WTC11 (cell line): Measurements from ENCODE around the gene PEAK3. TPM values are rescaled to one million over a fixed set of nuclear protein-coding genes. Genes with fewer than 3 reads are reported as not detected.
A peak's percentile ranks its signal among the peaks of the same experiment; 100 is the strongest.

Source experiments
- ATAC-seq: fragments of 200-7000 bp; cut with Tn5 transposase; 2 replicates; pipeline ENCODE4 v1.10.0; 2021; ENCODE audit warnings: mild to moderate bottlenecking, moderate library complexity
- CTCF ChIA-PET: fragments of 300-600 bp; sonication (Branson Sonifier 250); formaldehyde crosslinking; loops from one replicate; lab custom pipeline; 2021; ENCODE audit warnings: antibody characterized with exemption; lab: Charles Lee
- POLR2A ChIA-PET: fragments of 350-600 bp; sonication (Branson Sonifier 250); formaldehyde crosslinking; loops from one replicate; lab custom pipeline; 2021; ENCODE audit warnings: antibody characterized with exemption; lab: Charles Lee
- DNase-seq: peaks from one replicate; pipeline ENCODE4 v3.0.0; 2021; ENCODE audit warnings: low spot score
- H3K27ac Mint-ChIP-seq: 2 replicates; pipeline ENCODE4 v1.8.0; 2021; ENCODE audit warnings: mixed read lengths
- H3K27me3 Mint-ChIP-seq: 2 replicates; pipeline ENCODE4 v1.8.0; 2021; ENCODE audit warnings: low read depth, mild to moderate bottlenecking, moderate library complexity, mixed read lengths
- H3K36me3 Mint-ChIP-seq: 2 replicates; pipeline ENCODE4 v1.8.0; 2021; ENCODE audit warnings: mixed read lengths
- H3K4me1 Mint-ChIP-seq: 2 replicates; pipeline ENCODE4 v1.8.0; 2022; ENCODE audit warnings: mixed read lengths
- H3K4me3 Mint-ChIP-seq: 2 replicates; pipeline ENCODE4 v1.8.0; 2021; ENCODE audit warnings: mild to moderate bottlenecking, moderate library complexity, mixed read lengths
- H3K9me3 Mint-ChIP-seq: 2 replicates; pipeline ENCODE4 v1.8.0; 2021; ENCODE audit warnings: mixed read lengths
- HMGXB4 ChIP-seq: sonication (generic); formaldehyde crosslinking; IDR thresholded peaks from 2 replicates; pipeline ENCODE4 v1.8.1; 2023; ENCODE audit warnings: mild to moderate bottlenecking, moderate library complexity, missing genetic modification reagents
- JUN ChIP-seq: sonication (generic); formaldehyde crosslinking; IDR thresholded peaks from 2 replicates; pipeline ENCODE4 v1.8.0; 2023; ENCODE audit warnings: mild to moderate bottlenecking, missing genetic modification reagents
- KAT7 ChIP-seq: sonication (generic); formaldehyde crosslinking; IDR thresholded peaks from 2 replicates; pipeline ENCODE4 v1.8.1; 2023; ENCODE audit warnings: missing genetic modification reagents, mild to moderate bottlenecking, borderline replicate concordance
- MLX ChIP-seq: sonication (generic); formaldehyde crosslinking; IDR thresholded peaks from 2 replicates; pipeline ENCODE4 v1.8.1; 2023; ENCODE audit warnings: mild to moderate bottlenecking, missing genetic modification reagents, moderate library complexity
- NR1H2 ChIP-seq: sonication (generic); formaldehyde crosslinking; IDR thresholded peaks from 2 replicates; pipeline ENCODE4 v1.9.0; 2021; ENCODE audit warnings: mild to moderate bottlenecking, moderate library complexity, missing genetic modification reagents
- NR2C2 ChIP-seq: sonication (generic); formaldehyde crosslinking; IDR thresholded peaks from 2 replicates; pipeline ENCODE4 v1.8.0; 2022; ENCODE audit warnings: mild to moderate bottlenecking, missing genetic modification reagents
- OVOL2 ChIP-seq: fragments of 250-450 bp; sonication (Bioruptor Pico); IDR thresholded peaks from 2 replicates; pipeline ENCODE4 v1.9.0; 2021; ENCODE audit warnings: mild to moderate bottlenecking, borderline replicate concordance
- SMAD3 ChIP-seq: sonication (generic); formaldehyde crosslinking; IDR thresholded peaks from 2 replicates; pipeline ENCODE4 v1.8.0; 2022; ENCODE audit warnings: missing genetic modification reagents, mild to moderate bottlenecking, borderline replicate concordance
- TEAD1 ChIP-seq: sonication (generic); formaldehyde crosslinking; IDR thresholded peaks from 2 replicates; pipeline ENCODE4 v1.8.0; 2022; ENCODE audit warnings: mild to moderate bottlenecking, missing genetic modification reagents
- USF1 ChIP-seq: sonication (generic); formaldehyde crosslinking; IDR thresholded peaks from 2 replicates; pipeline ENCODE4 v1.8.0; 2022; ENCODE audit warnings: mild to moderate bottlenecking, missing genetic modification reagents
- ZBTB21 ChIP-seq: sonication (generic); formaldehyde crosslinking; IDR thresholded peaks from 2 replicates; pipeline ENCODE4 v1.8.1; 2023; ENCODE audit warnings: mild to moderate bottlenecking, missing genetic modification reagents, borderline replicate concordance
- total RNA-seq: library from RNA; stranded (reverse); gene quantifications from 3 replicates; pipeline ENCODE4 v1.2.3, GENCODE V29; 2021

PEAK3 gene
- total RNA-seq, 1 experiment from 2014 or later = not detected

- ChIA-PET CTCF (interaction anchor here (0.6 to 2.2 kb wide), 4 partner anchors 12 to 82 kb away, joined by 3 to 7 read pairs (median 4); no protein-coding TSS in a partner anchor), POLR2A (no interaction called here)
- H3K36me3 Mint-ChIP-seq = peaks cover 20% of the 10 kb centered on the region; the same call in 1 of the 2 replicates
- H3K27me3 Mint-ChIP-seq = peaks cover 5% of the 10 kb centered on the region; the same call in 1 of the 2 replicates
- no peak for DNase-seq
- H3K9me3 Mint-ChIP-seq = no peaks in the 10 kb centered on the region
- peaks cover 19% of the 10 kb centered on the region for H3K4me1 Mint-ChIP-seq
- H3K4me3 Mint-ChIP-seq = peak overlapping the region; percentile 93
- ATAC-seq = no peak
- no peak overlapping the region for H3K27ac Mint-ChIP-seq
- TF ChIP-seq MLX (CRISPR knock-in tag) = no peak
Measured at GRCh38 chr19:2233601-2234280, 48.2 kb downstream of the PEAK3 start.

GRCh38 chr19:2232286-2233151, 49.5 kb downstream of the PEAK3 start:
- peaks cover 9% of the 10 kb centered on the region; the same call in 1 of the 2 replicates for H3K36me3 Mint-ChIP-seq
- ChIA-PET CTCF (interaction anchor here (1.0 to 1.3 kb wide), 2 partner anchors 11 to 83 kb away, joined by 4 read pairs; no protein-coding TSS in a partner anchor), POLR2A (no interaction called here)
- H3K27me3 Mint-ChIP-seq = peaks cover 5% of the 10 kb centered on the region; the same call in 1 of the 2 replicates
- no peak for DNase-seq
- TF ChIP-seq NR2C2 (CRISPR knock-in tag) (no peak), ZBTB21 (CRISPR knock-in tag) (no peak), HMGXB4 (no peak), KAT7 (CRISPR knock-in tag) (no peak), NR1H2 (CRISPR knock-in tag) (no peak), USF1 (CRISPR knock-in tag) (no peak), JUN (no peak), SMAD3 (CRISPR knock-in tag) (no peak)
- peaks cover 7% of the 10 kb centered on the region for H3K4me1 Mint-ChIP-seq
- H3K27ac Mint-ChIP-seq = peak overlapping the region; percentile 65
- H3K4me3 Mint-ChIP-seq = no peak overlapping the region
- ATAC-seq = no peak
- no peaks in the 10 kb centered on the region for H3K9me3 Mint-ChIP-seq

GRCh38 chr19:2231621-2232221, 50.3 kb downstream of the PEAK3 start:
- no peak for ATAC-seq
- ChIA-PET CTCF (interaction anchor here (1.3 to 2.8 kb wide), 2 partner anchors 76 to 84 kb away, joined by 4 to 18 read pairs; no protein-coding TSS in a partner anchor), POLR2A (interaction anchor here (0.6 kb wide), 2 partner anchors 112 to 1148 kb away, joined by 3 to 4 read pairs; no protein-coding TSS in a partner anchor)
- Mint-ChIP-seq H3K4me1 (peaks cover 4% of the 10 kb centered on the region; the same call in 1 of the 2 replicates), H3K27ac (peak overlapping the region; percentile 87), H3K9me3 (no peaks in the 10 kb centered on the region), H3K36me3 (peaks cover 8% of the 10 kb centered on the region; the same call in 1 of the 2 replicates), H3K4me3 (no peak overlapping the region), H3K27me3 (peaks cover 4% of the 10 kb centered on the region; the same call in 1 of the 2 replicates)
- TF ChIP-seq OVOL2 (no peak), TEAD1 (CRISPR knock-in tag) (0 out of 2 replicates have a peak, but pooled peaks have one; percentile 22)
- no peak for DNase-seq
